Stimulated activated CD4-positive, alpha-beta T cell treated with anti-CD3 and anti-CD28 coated beads, Interleukin-1b, Interleukin-23, amount 100 ng/mL, for 1 hour (primary cell): ENCODE results near the gene MLST8.
"Not testable (repeated sequence)": the region's sequence is repeated elsewhere in the genome, so short reads cannot be mapped to it uniquely, and the experiment has no call there.

ENCODE experiments used
- DNase-seq, 2 donors: peaks; one replicate each; pipeline ENCODE4 v3.0.0-alpha.2; 2020; ENCODE audit warnings: low read depth in 2 of 2

The MLST8 gene

DNA sequence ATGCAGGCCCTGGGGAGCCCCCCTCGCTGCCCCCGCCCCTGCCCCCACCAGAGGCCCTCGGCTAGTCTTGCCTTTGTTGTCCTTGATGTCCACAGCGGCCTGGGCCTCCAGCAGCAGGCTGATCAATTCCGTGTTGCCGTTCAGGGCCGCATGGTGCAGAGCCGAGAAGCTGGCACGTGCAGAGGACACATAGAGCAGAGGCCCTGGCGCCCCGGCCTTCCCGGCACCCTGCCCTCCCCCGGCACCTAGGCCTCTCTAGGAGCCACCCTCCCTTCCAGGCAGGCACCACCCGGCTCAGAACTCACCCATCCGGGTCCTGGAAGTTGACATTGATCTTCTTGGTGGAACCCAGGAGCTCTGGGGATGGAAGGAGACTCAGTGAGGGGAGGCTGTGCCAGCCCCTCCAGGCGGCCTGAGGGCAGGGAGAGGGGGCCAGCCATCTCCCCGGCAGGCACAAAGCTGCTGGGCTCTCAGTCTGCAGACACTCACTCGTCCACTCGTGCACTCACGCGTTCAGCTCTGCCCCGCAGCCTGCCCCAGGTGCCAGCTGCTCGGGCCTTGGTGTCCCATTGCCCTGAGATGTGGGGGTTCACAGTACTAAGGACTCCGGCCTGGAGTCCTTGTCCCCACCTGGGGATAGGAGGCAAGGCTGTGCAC lies 15.1 kb upstream of the MLST8 start:
- no peak for DNase-seq

DNA sequence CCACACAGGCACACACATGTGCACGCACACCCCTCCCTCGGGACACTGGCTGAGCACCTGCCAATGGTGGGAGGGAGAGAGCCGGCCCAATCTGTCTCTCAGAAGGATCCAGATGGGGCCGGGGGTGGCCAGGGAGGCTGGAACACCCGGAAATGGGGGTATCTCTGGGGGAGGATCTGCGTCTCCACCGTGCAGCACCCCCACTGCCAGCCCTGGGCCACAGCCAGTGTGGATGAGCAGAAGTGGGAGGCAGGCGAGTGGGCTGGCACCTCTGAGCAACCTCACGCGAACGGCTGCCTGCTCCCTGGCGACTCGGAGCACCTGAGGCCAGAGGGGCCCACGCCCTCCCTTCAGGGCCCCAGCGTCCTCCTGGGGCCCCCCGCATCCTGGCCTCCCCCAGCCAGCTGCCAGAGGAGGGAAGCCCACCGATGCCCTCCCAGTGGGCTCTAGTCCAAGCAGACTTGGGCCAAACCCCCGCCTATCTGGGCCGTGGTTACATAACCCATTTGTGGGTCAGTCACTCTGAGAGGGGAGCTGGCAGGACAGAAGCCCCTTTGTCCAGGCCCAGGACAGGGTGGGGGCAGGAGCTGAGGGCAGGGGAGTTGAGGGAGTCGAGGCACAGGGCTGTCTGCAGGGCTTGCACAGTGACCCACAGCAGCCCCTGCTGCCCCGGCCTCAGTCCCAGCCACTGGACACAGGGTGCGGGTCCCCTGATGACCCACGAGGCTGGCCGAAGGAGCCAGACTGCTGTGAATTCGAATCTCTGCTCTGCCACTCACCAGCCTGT lies 14.4 kb upstream of the MLST8 start:
- no peak for DNase-seq

DNA sequence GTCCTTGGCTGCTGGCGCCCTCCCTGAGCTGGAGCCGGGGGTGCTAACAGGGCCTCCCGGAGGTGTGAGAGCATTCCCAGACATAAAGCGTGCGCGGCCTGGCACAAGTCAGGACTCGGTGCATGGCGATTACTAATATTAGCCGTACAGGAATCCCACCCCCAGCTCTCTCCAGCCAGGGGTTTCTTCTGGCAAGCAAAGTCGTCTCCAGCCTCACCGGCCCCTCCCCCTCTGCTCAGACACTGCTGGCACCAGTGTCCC lies 13.9 kb upstream of the MLST8 start:
- no peak for DNase-seq

- no peak for DNase-seq
Observed at GRCh38 chr16:2194166-2194834, 11.0 kb upstream of the MLST8 start.

DNA sequence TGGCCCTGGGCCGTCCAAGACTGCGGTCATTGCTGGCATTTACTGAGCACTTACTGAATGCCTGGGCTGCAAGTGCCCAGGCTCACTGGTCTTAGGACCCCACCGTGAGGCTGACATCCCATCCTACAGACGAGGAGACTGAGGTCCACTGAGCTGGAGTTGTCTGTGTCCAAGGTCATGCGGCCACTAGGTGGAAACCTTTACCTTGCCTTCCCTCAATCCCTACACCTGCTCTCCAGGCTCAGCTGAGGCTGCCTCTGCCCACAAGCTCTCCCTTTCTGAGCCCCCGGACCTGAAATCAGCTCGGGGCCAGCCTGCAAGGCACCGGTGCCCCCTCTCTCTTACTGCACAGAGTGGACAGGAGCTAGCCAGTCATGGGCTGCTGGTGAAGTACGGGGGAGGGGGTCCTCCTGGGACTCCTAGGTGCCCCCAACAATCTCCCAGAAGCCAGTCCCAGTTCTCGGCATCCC lies 10.4 kb upstream of the MLST8 start:
- no peak for DNase-seq

DNA sequence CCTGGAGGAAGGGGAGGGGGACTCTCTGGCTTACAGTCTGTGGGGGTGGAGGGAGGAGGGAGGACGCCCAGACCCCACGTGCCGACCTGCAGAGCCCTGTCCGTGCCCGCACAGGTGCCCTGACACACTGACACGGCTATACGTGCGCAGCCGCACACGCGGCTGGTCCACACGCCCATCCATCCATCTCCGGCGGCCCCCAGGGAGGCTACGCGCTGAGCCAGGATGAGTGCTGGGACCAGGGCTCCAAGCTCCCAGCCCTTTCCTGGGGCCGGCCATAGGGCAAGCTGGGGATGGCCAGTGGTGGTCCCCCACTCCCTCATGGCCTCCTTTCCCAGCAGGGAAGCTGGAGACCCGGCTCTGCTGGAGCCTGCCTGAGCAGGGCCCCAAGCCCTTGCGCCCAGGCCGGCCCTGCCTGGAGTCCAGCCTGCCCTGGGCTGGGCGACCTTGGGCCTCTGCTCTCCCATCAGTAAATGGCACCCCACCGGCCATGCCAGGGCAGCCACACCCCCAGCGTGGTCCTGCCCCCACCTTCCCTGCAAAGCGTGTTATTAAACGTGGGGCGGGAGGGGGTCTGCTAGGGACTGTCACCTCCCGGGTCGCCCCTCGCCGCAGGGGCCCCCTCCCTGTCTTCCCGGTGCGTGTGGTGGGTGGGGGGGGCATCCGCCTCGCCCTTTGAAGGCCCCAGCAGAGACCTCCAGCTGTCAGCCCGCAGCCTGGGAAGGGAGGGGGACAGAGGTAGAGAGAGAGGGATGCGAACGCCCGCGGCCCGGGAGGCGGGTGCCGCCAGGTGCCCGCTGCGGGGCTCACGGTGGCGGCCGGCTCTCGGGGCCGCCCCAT lies 9.7 kb upstream of the MLST8 start:
- no peak for DNase-seq

DNA sequence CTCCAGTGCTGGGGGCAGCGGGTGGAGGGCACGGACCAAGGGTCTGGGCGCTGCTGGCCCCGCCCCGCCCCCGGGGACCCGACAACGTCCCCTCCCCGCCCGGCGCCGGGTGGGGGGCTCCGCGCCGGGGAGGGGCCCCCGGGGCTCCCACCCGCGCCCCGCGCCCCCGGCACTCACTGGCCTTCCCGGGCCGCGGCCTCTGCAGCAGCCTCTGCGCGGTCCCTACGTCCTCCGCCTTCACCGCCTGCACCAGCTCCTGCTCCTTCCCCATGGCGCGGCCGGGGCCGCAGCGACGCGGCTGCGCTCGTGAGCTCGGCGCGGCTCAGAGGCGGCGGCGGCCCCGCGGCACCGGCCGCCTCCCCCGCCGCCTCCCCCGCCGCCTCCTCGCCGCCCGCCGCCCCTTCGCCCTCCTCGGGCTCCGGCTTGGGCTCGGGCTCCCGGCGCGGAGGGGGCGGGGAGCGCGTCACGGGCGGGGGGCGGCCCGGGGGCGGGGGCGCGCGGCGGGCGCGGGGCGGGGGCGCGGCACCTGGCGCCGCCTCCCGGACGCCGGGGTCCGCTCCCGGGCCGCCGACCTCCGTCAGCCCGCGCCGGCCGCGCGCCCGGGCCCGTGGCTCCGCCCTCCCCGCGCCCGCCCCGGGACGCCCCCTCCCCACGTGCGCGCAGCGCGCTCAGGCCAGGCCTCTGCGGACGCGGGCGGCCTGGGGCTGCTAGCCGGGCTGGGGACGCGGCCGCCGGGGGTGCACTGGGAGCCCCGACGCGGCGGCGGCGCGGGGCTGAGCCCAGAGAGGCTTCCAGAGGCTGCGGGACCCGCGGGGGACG lies 8.9 kb upstream of the MLST8 start, which contains the start of gene CASKIN1:
Gene CASKIN1, minus strand, starts transcription at position 444 of the 819 bp plus-strand sequence. Its CDS starts 173 bp downstream, at position 271.
- no peak for DNase-seq

DNA sequence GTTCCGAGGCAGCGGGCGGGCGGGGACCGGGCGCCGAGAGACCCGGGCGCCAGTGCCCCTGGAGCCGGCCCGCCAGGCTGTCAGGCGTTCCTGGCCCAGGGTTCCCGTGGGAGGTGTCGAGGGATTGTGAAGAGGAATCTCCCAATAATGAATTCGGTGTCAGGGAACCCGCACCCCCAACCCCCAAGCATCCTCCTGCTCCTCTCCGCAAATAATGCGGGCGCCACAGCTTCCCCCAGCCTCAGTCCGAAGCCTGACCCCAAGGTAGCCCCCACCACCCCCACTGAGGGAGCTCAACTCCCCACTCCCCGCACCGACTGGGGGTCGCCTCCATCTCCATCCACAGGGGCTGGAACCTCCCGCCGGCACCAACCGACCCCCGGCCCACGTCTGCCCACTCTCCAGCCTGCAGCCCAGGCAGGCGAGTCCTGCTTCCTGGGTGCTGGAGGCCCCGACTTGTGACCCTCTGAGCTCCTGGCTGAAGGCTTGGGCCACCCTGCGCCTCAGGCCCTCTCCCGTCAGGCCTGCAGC lies 8.2 kb upstream of the MLST8 start:
- no peak for DNase-seq

GRCh38 chr16:2197765-2198164 lies 7.5 kb upstream of the MLST8 start:
- no peak for DNase-seq

GRCh38 chr16:2198283-2198682 lies 7.0 kb upstream of the MLST8 start:
- DNase-seq = no peak

GRCh38 chr16:2199095-2199494 lies 6.2 kb upstream of the MLST8 start:
- no peak for DNase-seq

GRCh38 chr16:2199621-2200139 lies 5.6 kb upstream of the MLST8 start:
- DNase-seq = no peak

- DNase-seq = no peak
Observed at GRCh38 chr16:2200313-2200712, 4.9 kb upstream of the MLST8 start.

DNA sequence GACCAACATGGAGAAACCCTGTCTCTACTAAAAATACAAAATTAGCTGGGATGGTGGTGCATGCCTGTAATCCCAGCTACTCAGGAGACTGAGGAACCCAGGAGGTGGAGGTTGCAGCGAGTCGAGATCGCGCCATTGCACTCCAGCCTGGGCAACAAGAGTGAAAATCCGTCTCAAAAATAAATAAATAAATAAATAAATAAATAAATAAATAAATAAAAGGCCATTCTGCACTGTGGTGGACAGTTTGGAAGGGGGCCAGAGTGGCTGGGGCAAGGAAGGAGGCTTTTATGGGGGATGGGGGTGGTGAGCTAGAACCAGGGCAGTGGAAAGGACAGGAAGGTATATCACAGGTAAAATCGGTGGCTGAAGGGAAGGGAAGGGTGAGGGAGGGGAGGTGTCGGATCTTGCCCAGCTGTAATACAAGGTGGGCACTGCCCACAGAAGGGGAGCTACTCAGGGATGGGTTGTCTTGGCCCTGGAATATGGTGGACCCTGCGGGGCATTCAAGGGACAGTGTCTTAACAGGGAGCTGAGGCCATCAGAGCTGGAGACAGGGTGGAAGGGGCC lies 2.0 kb upstream of the MLST8 start:
- not testable (repeated sequence) for DNase-seq

DNA sequence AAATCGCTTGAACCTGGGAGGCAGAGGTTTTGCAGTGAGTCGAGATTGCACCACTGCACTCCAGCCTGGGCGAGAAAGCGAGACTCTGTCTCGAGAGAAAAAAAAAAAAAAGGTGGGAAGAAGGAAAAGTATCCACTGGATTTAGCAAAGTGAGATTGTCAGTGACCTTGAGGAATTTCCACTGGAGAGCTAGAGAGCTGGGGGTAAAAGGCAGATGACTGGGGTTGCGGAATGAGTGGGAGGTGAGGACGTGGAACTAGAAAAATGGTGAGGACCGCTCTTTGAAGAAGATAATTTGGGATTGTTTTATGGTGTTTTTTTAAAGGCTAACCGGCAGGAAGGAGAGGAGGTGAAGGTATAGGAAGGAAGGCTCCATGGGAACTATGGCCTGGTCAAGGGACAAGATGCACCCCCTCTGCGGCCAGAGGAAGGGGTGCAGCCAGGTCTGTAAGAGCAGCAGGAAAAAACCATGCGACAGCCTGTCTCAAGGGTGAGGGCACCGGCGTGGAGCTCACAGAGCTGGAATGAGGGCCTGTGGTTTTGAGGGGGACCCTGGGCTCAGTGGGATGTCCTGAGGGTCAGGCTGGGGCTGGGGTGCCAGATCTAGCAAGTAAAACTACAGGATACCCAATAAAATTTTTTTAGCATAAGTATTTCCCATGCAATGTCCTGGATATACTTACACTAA lies 694 bp upstream of the MLST8 start:
- DNase-seq = no peak

DNA sequence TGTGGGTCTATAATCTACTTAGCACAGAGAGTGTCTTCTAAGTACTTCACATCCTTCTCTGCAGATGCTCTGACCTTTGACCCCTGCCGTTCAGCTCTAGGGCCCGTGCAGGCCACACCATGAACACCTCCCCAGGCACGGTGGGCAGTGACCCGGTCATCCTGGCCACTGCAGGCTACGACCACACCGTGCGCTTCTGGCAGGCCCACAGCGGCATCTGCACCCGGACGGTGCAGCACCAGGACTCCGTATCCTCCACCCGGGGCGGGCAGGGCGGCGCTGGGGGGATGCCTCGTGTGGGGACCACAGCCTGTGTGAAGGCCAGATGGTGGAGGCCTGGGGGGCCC lies 686 bp downstream of the MLST8 start:
- DNase-seq = no peak

GRCh38 chr16:2206420-2206779 lies 1.1 kb downstream of the MLST8 start:
- DNase-seq = no peak

GRCh38 chr16:2206780-2207433 lies 1.7 kb downstream of the MLST8 start:
- DNase-seq = no peak

DNA sequence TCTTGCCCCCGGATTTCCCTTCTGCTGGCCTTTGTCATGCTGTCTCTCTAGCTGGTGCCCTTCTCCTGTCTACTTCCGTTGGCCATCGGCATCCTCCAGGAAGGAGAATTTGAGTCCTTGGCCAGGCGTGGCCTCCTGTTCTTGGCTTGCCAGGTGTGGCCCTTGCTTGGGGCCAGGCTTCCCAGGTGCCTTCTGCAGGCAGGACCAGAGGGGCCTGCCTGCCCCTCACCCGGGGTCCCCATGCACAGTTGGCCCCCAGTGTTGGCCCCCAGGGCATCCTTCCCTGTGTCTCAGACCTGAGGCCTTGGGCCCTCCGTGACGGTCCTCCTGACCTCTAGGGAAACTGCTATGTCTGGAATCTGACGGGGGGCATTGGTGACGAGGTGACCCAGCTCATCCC lies 2.6 kb downstream of the MLST8 start:
- DNase-seq = no peak
